Measurements from ENCODE around the gene OR8G5.

- no peak for TF ChIP-seq ESRRG (CRISPR knock-in tag; IDR thresholded peaks at IDR 0.05)
- no peak for TF ChIP-seq RARB (CRISPR knock-in tag; IDR thresholded peaks at IDR 0.05)
- TF ChIP-seq ISL1 (CRISPR knock-in tag; IDR thresholded peaks at IDR 0.05): no peak
- no peak for TF ChIP-seq TCF4 (CRISPR knock-in tag; IDR thresholded peaks at IDR 0.05; ENCODE audit: borderline replicate concordance)
- no peak for TF ChIP-seq PATZ1 (CRISPR knock-in tag; IDR thresholded peaks at IDR 0.05; ENCODE audit: borderline replicate concordance)
- TF ChIP-seq ZNF565 (CRISPR knock-in tag; conservative IDR thresholded peaks at IDR 0.05; ENCODE audit: low read depth): no peak
- no peak for TF ChIP-seq ARNTL (CRISPR knock-in tag; IDR thresholded peaks at IDR 0.05; ENCODE audit: borderline replicate concordance, low read depth)
- no peak for TF ChIP-seq ZFP30 (CRISPR knock-in tag; IDR thresholded peaks at IDR 0.05)
- TF ChIP-seq SNAI2 (CRISPR knock-in tag; IDR thresholded peaks at IDR 0.05): no peak
Observed at GRCh38 chr11:124256076-124256475, at the start of gene OR8G5.

Measured in SK-N-SH treated with all-trans-retinoic acid at 6 μM for 48 hours (cell line).